Panc1 (cell line): ENCODE results near the gene ITK. TPM values are rescaled to one million over a fixed set of nuclear protein-coding genes. Genes with fewer than 3 reads are reported as not detected.

Source experiments
- ATAC-seq: fragments of 200-7000 bp; cut with Tn5 transposase; 2 replicates; pipeline ENCODE4 v1.9.1; 2020; ENCODE audit warnings: mild to moderate bottlenecking, moderate library complexity
- BruUV-seq: library from RNA; stranded (reverse); fragments of 400-500 nt; replicated peaks from 2 replicates; lab custom pipeline; 2021; lab: Mats Ljungman, UMichigan
- CTCF ChIA-PET: fragments of 300-600 bp; sonication (Branson Sonifier 250); formaldehyde crosslinking; loops from one replicate; lab custom pipeline; 2022; ENCODE audit warnings: antibody characterized with exemption; lab: Charles Lee
- POLR2A ChIA-PET: fragments of 300-600 bp; sonication (Branson Sonifier 250); formaldehyde crosslinking; loops from one replicate; lab custom pipeline; 2022; ENCODE audit warnings: antibody characterized with exemption; lab: Charles Lee
- DNase-seq: peaks from one replicate; pipeline ENCODE4 v3.0.0-alpha.2; 2010; ENCODE audit warnings: low read depth, low spot score
- H3K27ac ChIP-seq: 2 replicates; pipeline ENCODE4 v1.5.1; 2011; ENCODE audit warnings: mild to moderate bottlenecking, low read length, inconsistent platforms
- H3K27me3 ChIP-seq: fragments of 200-500 bp; sonication (Bioruptor generic); 2 replicates; pipeline ENCODE4 v1.6.0; 2014; ENCODE audit warnings: low read length, inconsistent platforms; ENCODE audit not compliant: control insufficient read depth, insufficient read depth
- H3K36me3 ChIP-seq: fragments of 200-500 bp; sonication (Bioruptor generic); 2 replicates; pipeline ENCODE4 v1.5.1; 2014; ENCODE audit warnings: inconsistent platforms, mild to moderate bottlenecking, low read length, moderate library complexity; ENCODE audit not compliant: control insufficient read depth, insufficient read depth
- H3K4me1 ChIP-seq: 2 replicates; pipeline ENCODE4 v1.5.1; 2011; ENCODE audit warnings: inconsistent platforms, mild to moderate bottlenecking, low read length, moderate library complexity; ENCODE audit not compliant: control insufficient read depth, insufficient read depth
- H3K4me3 ChIP-seq, 2 experiments: 2 replicates each; pipeline ENCODE4 v1.5.1; 2011 to 2012; ENCODE audit warnings: low read depth in 2 of 2, low read length in 2 of 2, mild to moderate bottlenecking in 2 of 2, inconsistent platforms in 1 of 2, moderate library complexity in 1 of 2
- H3K9me3 ChIP-seq: fragments of 200-500 bp; sonication (Bioruptor generic); 2 replicates; pipeline ENCODE4 v1.5.1; 2014; ENCODE audit warnings: low read depth, mild to moderate bottlenecking, inconsistent platforms, low read length, moderate library complexity; ENCODE audit not compliant: control insufficient read depth, insufficient read depth
- POLR2AphosphoS5 ChIP-seq: IDR thresholded peaks from 2 replicates; pipeline ENCODE4 v1.6.1; 2012; ENCODE audit warnings: mild to moderate bottlenecking, low read depth, low read length, moderate library complexity
- SIN3A ChIP-seq: IDR thresholded peaks from 2 replicates; pipeline ENCODE4 v1.6.1; 2012; ENCODE audit warnings: low read depth, mild to moderate bottlenecking, low read length, moderate library complexity, borderline replicate concordance; ENCODE audit not compliant: insufficient read depth
- TCF7L2 ChIP-seq: IDR thresholded peaks from 2 replicates; pipeline ENCODE4 v1.6.1; 2011; ENCODE audit warnings: mild to moderate bottlenecking, low read depth, low read length, inconsistent platforms
- in situ Hi-C: cut with HindIII; loops from 2 replicates; pipeline ENCODE4 v1.10.0; 2016; ENCODE audit warnings: low sequenced_read_pairs, low pct_unique_long_range_greater_than_20kb
- intact Hi-C: fragments of 100-400 bp; cut with micrococcal nuclease; formaldehyde crosslinking; loops from one replicate; pipeline ENCODE4 v1.10.0; 2022; ENCODE audit not compliant: unreplicated experiment
- total RNA-seq: library from RNA; stranded (reverse); gene quantifications from one replicate; pipeline ENCODE4 v1.2.1, GENCODE V29; 2021; ENCODE audit not compliant: unreplicated experiment
- TF ChIP-seq, protein P1 (sequence below), 2 experiments: IDR thresholded peaks; 2 replicates each; pipeline ENCODE4 v1.6.1; 2011 to 2012; ENCODE audit warnings: low read depth in 2 of 2, control low read depth in 1 of 2, low read length in 1 of 2, mild to moderate bottlenecking in 1 of 2, moderate library complexity in 1 of 2; ENCODE audit not compliant: insufficient read depth in 1 of 2
- TF ChIP-seq, protein P2 (sequence below): fragments of 450-650 bp; IDR thresholded peaks from 2 replicates; pipeline ENCODE4 v1.5.1; 2017; ENCODE audit warnings: mild to moderate bottlenecking

ITK gene
- total RNA-seq, 1 experiment from 2014 or later, result 0.26 TPM

DNA sequence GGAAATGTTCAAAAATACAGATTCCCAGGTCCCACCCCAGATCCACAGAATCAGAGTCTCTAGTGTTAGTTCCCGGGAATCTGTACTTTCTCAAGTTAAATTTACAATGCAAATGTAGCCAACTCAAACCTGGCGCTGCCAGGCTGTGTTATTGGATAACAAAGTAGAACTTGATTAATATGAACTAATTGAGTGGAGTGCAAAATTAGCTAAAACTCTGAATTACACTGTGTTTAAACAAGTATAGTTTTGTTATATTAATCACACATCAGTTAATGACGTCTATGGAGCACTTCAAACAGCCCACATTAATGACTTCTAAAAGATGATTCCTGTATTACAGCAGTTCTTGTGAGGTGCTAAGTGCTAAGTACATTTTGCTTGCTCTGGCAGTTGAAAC lies 52.9 kb downstream of the ITK start:
- H3K4me1 ChIP-seq, result no peaks in the 10 kb centered on the region
- DNase-seq (no peak), ATAC-seq (no peak)
- H3K27me3 ChIP-seq, result peaks cover 3% of the 10 kb centered on the region; the same call in 1 of the 2 replicates
- H3K9me3 ChIP-seq, result no peaks in the 10 kb centered on the region
- no TSS peak for BruUV-seq
- H3K4me3 ChIP-seq, result no peak overlapping the region
- no peaks in the 10 kb centered on the region for H3K36me3 ChIP-seq
- TF ChIP-seq, protein P1, sequence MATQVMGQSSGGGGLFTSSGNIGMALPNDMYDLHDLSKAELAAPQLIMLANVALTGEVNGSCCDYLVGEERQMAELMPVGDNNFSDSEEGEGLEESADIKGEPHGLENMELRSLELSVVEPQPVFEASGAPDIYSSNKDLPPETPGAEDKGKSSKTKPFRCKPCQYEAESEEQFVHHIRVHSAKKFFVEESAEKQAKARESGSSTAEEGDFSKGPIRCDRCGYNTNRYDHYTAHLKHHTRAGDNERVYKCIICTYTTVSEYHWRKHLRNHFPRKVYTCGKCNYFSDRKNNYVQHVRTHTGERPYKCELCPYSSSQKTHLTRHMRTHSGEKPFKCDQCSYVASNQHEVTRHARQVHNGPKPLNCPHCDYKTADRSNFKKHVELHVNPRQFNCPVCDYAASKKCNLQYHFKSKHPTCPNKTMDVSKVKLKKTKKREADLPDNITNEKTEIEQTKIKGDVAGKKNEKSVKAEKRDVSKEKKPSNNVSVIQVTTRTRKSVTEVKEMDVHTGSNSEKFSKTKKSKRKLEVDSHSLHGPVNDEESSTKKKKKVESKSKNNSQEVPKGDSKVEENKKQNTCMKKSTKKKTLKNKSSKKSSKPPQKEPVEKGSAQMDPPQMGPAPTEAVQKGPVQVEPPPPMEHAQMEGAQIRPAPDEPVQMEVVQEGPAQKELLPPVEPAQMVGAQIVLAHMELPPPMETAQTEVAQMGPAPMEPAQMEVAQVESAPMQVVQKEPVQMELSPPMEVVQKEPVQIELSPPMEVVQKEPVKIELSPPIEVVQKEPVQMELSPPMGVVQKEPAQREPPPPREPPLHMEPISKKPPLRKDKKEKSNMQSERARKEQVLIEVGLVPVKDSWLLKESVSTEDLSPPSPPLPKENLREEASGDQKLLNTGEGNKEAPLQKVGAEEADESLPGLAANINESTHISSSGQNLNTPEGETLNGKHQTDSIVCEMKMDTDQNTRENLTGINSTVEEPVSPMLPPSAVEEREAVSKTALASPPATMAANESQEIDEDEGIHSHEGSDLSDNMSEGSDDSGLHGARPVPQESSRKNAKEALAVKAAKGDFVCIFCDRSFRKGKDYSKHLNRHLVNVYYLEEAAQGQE (IDR thresholded peaks at IDR 0.05; ENCODE audit: insufficient read depth in 1 of 2, low read depth in 2 of 2, low read length in 1 of 2), result no peak
- TF ChIP-seq SIN3A (no peak), POLR2AphosphoS5 (no peak), TCF7L2 (no peak)
- TF ChIP-seq, protein P2, sequence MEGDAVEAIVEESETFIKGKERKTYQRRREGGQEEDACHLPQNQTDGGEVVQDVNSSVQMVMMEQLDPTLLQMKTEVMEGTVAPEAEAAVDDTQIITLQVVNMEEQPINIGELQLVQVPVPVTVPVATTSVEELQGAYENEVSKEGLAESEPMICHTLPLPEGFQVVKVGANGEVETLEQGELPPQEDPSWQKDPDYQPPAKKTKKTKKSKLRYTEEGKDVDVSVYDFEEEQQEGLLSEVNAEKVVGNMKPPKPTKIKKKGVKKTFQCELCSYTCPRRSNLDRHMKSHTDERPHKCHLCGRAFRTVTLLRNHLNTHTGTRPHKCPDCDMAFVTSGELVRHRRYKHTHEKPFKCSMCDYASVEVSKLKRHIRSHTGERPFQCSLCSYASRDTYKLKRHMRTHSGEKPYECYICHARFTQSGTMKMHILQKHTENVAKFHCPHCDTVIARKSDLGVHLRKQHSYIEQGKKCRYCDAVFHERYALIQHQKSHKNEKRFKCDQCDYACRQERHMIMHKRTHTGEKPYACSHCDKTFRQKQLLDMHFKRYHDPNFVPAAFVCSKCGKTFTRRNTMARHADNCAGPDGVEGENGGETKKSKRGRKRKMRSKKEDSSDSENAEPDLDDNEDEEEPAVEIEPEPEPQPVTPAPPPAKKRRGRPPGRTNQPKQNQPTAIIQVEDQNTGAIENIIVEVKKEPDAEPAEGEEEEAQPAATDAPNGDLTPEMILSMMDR, result no peak
- ChIA-PET CTCF (no interaction called here), POLR2A (no interaction called here)
- intact Hi-C loops, result no loop called here
- H3K27ac ChIP-seq, result no peak overlapping the region
- in situ Hi-C loops, result no loop called here

DNA sequence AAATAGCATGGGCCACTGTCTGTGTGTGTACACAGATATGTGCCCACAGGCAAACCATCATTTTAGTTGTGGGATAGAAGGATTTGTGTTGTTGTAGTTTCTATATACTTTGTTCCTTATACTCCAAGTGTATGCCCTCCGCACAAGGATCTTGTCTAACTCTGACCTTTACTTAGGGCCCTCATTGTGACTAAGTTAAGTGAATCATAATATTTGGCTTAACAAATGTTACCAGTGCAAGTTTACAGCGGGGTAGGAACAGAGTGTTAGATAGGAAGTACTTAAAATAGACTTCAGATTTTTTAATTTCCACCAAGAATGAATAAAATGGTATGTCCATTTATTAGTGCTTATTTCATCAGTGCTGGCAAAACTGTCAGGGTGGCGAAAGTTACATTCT lies 55.8 kb downstream of the ITK start:
- in situ Hi-C loops (no loop called here), intact Hi-C loops (no loop called here)
- CTCF ChIA-PET, result interaction anchor here (0.9 kb wide), 1 partner anchor 533 kb away, joined by 3 read pairs; no protein-coding TSS in a partner anchor
- Histone ChIP-seq H3K36me3 (no peaks in the 10 kb centered on the region), H3K27ac (no peak overlapping the region), H3K27me3 (peaks cover 3% of the 10 kb centered on the region; the same call in 1 of the 2 replicates), H3K4me1 (no peaks in the 10 kb centered on the region), H3K9me3 (no peaks in the 10 kb centered on the region), H3K4me3 (no peak overlapping the region)
- BruUV-seq, result no TSS peak
- no peak for ATAC-seq
- no peak for DNase-seq
- TF ChIP-seq POLR2AphosphoS5 (no peak), TCF7L2 (no peak), SIN3A (no peak)
- TF ChIP-seq, protein P1 (IDR thresholded peaks at IDR 0.05; ENCODE audit: insufficient read depth in 1 of 2, low read depth in 2 of 2, low read length in 1 of 2), result no peak
- TF ChIP-seq, protein P2, result no peak
- POLR2A ChIA-PET, result no interaction called here
